ENCODE measurements around the gene PRPF19.
A peak's percentile ranks its signal among the peaks of the same experiment; 100 is the strongest.
"Not testable (repeated sequence)": the region's sequence is repeated elsewhere in the genome, so short reads cannot be mapped to it uniquely, and the experiment has no call there.

Gene PRPF19

GRCh38 chr11:60922906-60923305 is 16.5 kb upstream of the PRPF19 start:
- DNase-seq, result no peak

DNA sequence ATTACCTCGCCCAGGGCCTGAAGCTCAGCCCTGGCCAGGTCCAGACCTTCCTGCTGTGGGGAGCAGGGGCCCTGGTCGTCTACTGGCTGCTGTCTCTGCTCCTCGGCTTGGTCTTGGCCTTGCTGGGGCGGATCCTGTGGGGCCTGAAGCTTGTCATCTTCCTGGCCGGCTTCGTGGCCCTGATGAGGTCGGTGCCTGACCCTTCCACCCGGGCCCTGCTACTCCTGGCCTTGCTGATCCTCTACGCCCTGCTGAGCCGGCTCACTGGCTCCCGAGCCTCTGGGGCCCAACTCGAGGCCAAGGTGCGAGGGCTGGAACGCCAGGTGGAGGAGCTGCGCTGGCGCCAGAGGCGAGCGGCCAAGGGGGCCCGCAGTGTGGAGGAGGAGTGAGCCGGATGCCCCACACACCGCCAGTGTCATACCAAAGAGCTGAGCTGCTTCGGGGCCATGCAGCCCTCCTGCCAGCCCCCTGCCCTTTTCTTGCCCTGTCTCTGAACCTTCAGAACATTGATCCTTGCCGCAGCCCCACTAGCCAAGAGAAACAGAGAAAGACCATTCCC is 15.5 kb upstream of the PRPF19 start:
- DNase-seq, result no peak

DNA sequence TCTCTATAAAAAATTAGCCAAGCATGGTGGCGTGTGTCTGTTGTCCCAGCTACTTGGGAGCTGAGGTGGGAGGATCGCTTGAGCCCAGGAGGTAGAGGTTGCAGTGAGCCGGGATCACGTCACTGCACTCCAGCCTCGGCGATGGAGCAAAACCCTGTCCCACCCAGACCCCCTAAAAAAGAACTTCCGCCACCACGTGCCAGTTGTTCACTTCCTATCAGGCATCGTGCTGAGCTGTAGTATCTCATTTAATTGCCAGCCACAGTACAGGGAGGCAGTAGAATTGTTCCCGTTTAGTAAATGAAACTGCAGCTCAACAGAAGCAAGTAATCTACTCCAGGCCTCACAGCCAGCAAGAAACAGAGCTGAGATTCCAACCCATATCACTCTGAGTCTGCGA is 14.9 kb upstream of the PRPF19 start:
- no peak for DNase-seq

DNA sequence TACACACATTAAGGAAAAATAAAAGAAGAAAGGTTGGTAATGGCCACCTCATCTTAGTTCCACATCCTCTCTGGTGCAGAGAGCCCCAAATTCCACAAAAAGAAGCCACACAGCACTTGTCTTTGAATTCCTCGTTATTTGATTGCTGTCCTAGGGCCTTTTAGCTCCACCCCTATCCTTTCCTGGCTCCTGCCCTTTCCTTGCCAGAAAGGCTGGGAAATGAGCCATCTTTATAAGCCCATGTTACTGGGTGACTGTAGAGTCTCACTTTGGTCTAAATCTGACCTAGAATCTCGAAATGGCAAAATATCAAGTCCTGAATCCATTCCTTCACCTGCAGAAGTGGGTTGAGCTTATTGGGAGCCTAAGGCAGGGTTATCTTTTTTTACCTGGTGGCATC is 13.6 kb upstream of the PRPF19 start:
- no peak for DNase-seq

DNA sequence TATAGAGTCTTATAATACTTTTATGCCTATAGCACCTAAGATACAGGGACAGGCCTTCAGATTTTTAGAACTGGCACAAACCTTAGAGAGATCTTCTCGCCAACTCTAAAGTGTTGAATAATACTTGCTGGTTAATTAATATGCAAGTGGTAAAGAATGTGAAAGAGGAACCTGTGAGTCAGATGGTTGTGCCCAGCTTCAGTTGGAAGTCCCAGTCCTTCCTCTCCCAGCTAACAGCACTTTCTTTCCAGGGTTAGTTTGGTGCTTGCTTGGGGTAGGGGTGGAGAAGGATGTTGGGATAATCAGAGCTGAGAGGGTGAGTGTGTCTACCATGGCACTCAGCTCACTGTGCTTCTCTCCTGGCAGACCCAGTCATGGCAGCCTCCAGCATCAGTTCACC is 12.9 kb upstream of the PRPF19 start:
- DNase-seq, result no peak

GRCh38 chr11:60918939-60919265 is 12.5 kb upstream of the PRPF19 start:
- no peak for DNase-seq

- DNase-seq, result no peak
These were observed 12.0 kb upstream of the PRPF19 start for GRCh38 chr11:60918251-60918938.

DNA sequence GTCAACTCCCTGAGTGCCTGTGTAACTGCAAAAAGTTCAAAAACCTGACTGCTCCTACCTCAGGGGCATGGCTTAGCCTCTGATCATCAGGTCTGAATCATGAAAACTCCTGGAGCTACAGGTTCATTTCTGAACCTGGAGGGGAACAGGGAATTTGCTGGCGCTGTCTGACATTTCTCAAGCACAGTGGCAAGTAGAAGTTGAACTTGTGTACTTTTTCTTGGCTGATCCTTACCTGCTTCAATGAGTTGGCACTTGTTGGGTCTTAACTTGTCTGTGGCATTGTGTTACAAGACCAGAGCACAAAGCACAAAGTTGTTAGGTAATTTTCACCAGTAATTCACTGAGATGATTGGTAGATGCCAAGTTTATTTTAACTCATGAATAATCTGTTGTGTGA is 10.9 kb upstream of the PRPF19 start:
- no peak for DNase-seq

- no peak for DNase-seq
These were observed 10.4 kb upstream of the PRPF19 start for GRCh38 chr11:60916669-60917206.

GRCh38 chr11:60915248-60915914 is 9.0 kb upstream of the PRPF19 start:
- DNase-seq, result peak; percentile 74

- peak; percentile 24 for DNase-seq
These were observed 8.4 kb upstream of the PRPF19 start for GRCh38 chr11:60914633-60915247.

- peak; percentile 83 for DNase-seq
These were observed 7.6 kb upstream of the PRPF19 start, which contains the start of gene TMEM109 for GRCh38 chr11:60913793-60914632. TSS of gene TMEM109 (plus strand) at chr11:60914158. CDS start at chr11:60919694, 5,536 bp downstream.

DNA sequence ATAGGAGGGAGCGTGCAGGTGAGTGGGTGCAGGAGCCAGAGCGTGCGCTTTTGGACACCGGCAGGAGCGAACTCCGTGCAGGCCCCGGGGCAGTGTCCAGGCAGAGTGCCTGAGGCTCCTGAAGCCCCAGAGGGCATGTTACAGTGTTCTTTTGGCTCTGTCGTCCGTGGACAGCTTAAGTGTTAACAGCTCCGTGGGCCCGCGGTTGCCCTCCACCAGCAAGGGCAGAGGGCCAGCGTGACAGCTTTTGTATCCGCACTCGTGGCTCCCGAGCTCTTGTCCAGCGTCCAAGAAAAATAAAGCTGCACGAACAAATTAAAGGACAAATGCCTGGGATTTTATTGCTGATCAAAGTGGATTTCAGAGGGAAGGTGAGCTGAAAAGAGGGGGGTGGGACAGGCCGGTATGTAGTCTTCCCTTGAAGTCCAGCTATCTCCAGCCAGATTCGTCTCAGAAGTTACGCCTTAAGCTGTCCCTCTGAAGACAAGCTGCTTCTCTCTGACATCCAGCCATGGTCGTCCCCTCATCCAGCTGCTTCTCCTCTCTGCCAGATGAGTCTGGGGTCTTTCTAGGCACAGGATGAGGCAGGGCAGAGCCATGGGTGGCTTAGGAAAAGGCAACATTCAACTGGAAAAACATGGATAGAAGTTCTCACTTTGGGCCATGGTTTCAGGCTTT is 6.6 kb upstream of the PRPF19 start:
- DNase-seq, result no peak

DNA sequence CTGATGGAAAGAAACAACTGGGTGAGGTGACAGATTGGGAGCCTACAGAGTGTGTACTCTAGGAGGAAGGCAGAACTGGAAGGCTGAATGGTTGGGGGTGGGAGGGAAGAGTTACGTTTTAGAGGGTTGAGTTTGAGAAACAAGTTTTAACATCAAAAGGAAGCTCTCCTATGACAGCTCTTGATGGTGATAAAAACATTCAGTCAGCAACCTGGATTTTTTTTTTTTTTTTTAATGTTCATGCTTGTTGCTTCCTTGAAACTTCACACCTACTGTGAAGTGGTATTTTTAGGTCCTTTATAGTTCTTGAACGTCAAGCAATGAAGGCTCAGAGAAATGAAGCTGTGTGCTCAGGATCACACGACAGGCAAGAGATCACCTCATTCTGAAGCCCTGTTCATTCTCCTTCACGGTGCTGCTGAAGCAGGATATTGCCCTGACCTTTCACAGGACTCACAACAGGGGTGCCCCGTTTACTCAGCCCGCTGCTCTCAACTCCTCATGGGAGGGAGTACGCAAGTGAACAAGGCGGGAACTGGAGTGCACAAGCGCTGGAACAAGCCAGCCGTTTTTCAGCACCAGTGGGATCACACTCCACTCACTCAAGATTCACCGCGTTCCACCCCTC is 6.0 kb upstream of the PRPF19 start:
- peak; percentile 27 for DNase-seq

DNA sequence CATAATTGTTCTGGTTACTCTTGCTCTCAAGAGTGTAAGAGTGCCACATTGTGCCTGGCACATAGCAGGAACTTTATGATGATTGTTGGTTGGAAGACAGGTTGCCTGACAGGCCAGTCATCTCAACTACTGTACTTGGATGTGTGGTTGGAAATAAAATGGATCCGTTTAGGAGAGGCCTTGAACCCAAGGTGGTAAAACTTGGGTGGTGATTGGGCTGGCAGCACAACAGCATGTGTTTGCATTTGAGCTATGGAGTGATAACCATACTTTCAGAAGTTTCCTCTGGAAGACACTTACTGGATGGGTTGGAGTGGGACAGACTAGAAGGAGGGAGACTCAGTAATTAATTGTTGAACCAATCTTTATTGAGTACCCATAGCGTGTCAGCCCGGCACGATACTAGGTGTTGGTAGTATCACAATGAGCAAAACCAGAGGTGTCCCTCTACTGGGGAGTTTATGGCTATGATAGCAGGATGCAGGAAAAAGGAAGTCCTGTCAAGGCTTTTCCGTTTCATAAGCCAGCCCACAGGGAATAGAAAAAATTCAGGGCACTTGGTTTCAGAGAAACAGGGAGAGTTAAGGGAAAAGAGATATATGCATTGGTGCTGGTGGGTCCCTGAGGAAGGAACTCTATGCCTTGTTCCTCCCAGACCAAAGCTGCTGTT is 4.5 kb upstream of the PRPF19 start:
- no peak for DNase-seq

GRCh38 chr11:60910281-60910687 is 3.9 kb upstream of the PRPF19 start:
- no peak for DNase-seq

- DNase-seq, result not testable (repeated sequence)
These were observed 3.4 kb upstream of the PRPF19 start for GRCh38 chr11:60909680-60910280.

DNA sequence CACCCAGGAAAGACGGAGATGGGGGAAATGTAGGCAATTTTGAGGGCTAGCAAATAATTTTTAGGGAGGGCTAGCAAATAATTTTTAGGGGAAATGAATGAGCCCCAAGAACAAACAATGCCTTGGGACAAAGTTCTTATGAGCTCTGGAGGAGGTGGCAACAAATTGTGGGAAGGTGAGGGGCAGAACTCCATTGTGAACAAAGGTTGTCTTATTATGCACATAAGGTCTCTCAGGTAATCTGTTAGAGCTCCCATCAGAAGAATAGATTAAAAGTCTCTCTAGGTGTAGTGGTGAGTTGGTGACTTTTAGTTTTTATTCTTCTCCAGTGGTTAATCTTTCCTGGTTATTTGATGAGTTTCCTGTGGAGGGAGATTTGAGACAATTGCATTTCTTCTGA is 2.4 kb upstream of the PRPF19 start:
- no peak for DNase-seq

DNA sequence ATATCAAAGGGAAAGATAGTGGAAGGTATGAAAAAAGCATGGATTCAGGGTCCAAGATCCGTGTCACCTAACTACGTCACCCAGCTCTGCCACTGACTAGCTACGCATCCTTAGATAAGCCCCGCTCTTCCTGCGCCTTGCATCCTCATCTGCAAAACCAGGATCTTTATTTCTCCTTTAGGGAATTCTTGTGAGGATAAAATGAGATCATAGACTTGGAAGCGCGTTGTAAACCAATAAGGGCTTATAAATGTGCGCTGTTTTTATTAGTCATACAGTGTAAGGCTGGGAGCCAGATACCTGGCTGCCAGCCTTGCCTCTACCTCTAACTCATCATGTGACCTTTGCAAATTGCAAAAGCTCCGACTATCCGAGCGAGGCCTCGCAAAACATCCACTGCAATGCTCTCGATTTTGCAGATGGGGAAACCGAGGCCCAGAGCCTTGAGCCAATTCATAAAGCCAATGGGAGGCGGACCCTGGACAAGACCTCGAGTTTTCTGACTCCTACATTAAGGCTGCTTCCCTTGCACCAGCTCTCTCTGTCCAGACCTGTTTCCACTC is 753 bp downstream of the PRPF19 start:
- no peak for DNase-seq

DNA sequence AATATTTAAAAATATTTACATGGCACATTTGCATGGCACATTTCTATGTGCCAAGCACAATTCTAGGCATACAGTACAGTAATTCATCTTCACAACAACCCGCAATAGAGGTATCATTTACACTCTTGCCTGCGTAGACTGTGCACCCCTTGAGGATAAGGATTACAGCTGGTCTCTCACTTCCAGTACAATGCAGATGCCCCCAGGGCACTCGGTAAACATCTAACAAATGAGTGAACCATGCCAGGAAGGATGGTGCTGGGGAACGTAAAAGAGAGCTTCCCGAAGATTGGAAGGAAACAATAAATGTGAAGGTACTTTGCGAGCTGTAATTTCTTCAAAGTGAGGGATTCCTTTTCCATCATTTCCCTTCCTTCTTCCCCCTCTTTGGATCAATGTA is 1.3 kb downstream of the PRPF19 start:
- no peak for DNase-seq

Data from activated gamma-delta T cell treated with Interleukin-2 at 50 U/mL for 16 hours (primary cell).